Measurements from ENCODE around the gene CLEC20A. TPM values are rescaled to one million over a fixed set of nuclear protein-coding genes. Genes with fewer than 3 reads are reported as not detected.

CLEC20A gene
- polyA plus RNA-seq, 1 donor (not counting 4 experiments of a cell fraction or from before 2014, with no cell fraction given), result not detected

GRCh38 chr1:178451529-178451928 lies 45.2 kb downstream of the CLEC20A start:
- no peak overlapping the region for H3K4me3 ChIP-seq (ENCODE audit: control insufficient read depth in 2 of 3, extremely low read depth in 1 of 3, insufficient read depth in 2 of 3, low read depth in 1 of 3, low read length in 3 of 3)
- no peaks in the 10 kb centered on the region for H4K20me1 ChIP-seq (ENCODE audit: control insufficient read depth, extremely low read depth, insufficient read depth, low read length)
- peaks cover 8 to 14% of the 10 kb centered on the region in 2 experiments for H3K36me3 ChIP-seq (ENCODE audit: control insufficient read depth in 2 of 2, extremely low read depth in 1 of 2, insufficient read depth in 2 of 2, low read length in 2 of 2)
- H3K27me3 ChIP-seq (ENCODE audit: control insufficient read depth, extremely low read depth, insufficient read depth, low read length), result no peaks in the 10 kb centered on the region
- no peak overlapping the region for H2AFZ ChIP-seq (ENCODE audit: control insufficient read depth, low read length)
- dilution Hi-C loops (cut with MboI; ENCODE audit: extremely low pct_ligation_motif_present, low sequenced_read_pairs), result no loop called here
- H3K4me2 ChIP-seq (ENCODE audit: control insufficient read depth, extremely low read depth, insufficient read depth, low read depth, low read length), result no peak overlapping the region
- H3K79me2 ChIP-seq (ENCODE audit: control insufficient read depth, insufficient read depth, low read length), result no peaks in the 10 kb centered on the region
- no peaks in the 10 kb centered on the region for H3K9me3 ChIP-seq (ENCODE audit: control insufficient read depth, low read depth, low read length)
- DNase-seq (ENCODE audit: low read depth, low spot score) (no peak), FAIRE-seq (no peak)
- H3K9me1 ChIP-seq (ENCODE audit: control insufficient read depth, extremely low read depth, insufficient read depth, low read length), result no peaks in the 10 kb centered on the region
- TF ChIP-seq EZH2 (IDR thresholded peaks at IDR 0.05; ENCODE audit: low read length), result no peak
- TF ChIP-seq, protein P1, sequence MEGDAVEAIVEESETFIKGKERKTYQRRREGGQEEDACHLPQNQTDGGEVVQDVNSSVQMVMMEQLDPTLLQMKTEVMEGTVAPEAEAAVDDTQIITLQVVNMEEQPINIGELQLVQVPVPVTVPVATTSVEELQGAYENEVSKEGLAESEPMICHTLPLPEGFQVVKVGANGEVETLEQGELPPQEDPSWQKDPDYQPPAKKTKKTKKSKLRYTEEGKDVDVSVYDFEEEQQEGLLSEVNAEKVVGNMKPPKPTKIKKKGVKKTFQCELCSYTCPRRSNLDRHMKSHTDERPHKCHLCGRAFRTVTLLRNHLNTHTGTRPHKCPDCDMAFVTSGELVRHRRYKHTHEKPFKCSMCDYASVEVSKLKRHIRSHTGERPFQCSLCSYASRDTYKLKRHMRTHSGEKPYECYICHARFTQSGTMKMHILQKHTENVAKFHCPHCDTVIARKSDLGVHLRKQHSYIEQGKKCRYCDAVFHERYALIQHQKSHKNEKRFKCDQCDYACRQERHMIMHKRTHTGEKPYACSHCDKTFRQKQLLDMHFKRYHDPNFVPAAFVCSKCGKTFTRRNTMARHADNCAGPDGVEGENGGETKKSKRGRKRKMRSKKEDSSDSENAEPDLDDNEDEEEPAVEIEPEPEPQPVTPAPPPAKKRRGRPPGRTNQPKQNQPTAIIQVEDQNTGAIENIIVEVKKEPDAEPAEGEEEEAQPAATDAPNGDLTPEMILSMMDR (optimal IDR thresholded peaks at IDR 0.05 in 1 of 3, IDR thresholded peaks at IDR 0.05 in 1 of 3, conservative IDR thresholded peaks at IDR 0.05 in 1 of 3; ENCODE audit: extremely low read depth in 1 of 3, insufficient read depth in 2 of 3, low read length in 3 of 3), result no peak
- no peaks in the 10 kb centered on the region for H3K4me1 ChIP-seq (ENCODE audit: control insufficient read depth, extremely low read depth, insufficient read depth, low read length)
- no peak overlapping the region for H3K9ac ChIP-seq (ENCODE audit: control insufficient read depth, extremely low read depth, insufficient read depth, low read length)
- H3K27ac ChIP-seq (ENCODE audit: control insufficient read depth, insufficient read depth, low read length), result no peak overlapping the region

GRCh38 chr1:178450871-178451270 lies 45.9 kb downstream of the CLEC20A start:
- no peaks in the 10 kb centered on the region for H3K4me1 ChIP-seq (ENCODE audit: control insufficient read depth, extremely low read depth, insufficient read depth, low read length)
- no peak for DNase-seq (ENCODE audit: low read depth, low spot score)
- no peak for TF ChIP-seq EZH2 (IDR thresholded peaks at IDR 0.05; ENCODE audit: low read length)
- TF ChIP-seq, protein P1 (optimal IDR thresholded peaks at IDR 0.05 in 1 of 3, IDR thresholded peaks at IDR 0.05 in 1 of 3, conservative IDR thresholded peaks at IDR 0.05 in 1 of 3; ENCODE audit: extremely low read depth in 1 of 3, insufficient read depth in 2 of 3, low read length in 3 of 3), result no peak
- H3K79me2 ChIP-seq (ENCODE audit: control insufficient read depth, insufficient read depth, low read length), result no peaks in the 10 kb centered on the region
- no peaks in the 10 kb centered on the region for H3K27me3 ChIP-seq (ENCODE audit: control insufficient read depth, extremely low read depth, insufficient read depth, low read length)
- no peak overlapping the region for H2AFZ ChIP-seq (ENCODE audit: control insufficient read depth, low read length)
- peak; percentile 46 for FAIRE-seq
- H3K4me2 ChIP-seq (ENCODE audit: control insufficient read depth, extremely low read depth, insufficient read depth, low read depth, low read length), result no peak overlapping the region
- no peaks in the 10 kb centered on the region for H4K20me1 ChIP-seq (ENCODE audit: control insufficient read depth, extremely low read depth, insufficient read depth, low read length)
- H3K9me1 ChIP-seq (ENCODE audit: control insufficient read depth, extremely low read depth, insufficient read depth, low read length), result no peaks in the 10 kb centered on the region
- no peak overlapping the region for H3K27ac ChIP-seq (ENCODE audit: control insufficient read depth, insufficient read depth, low read length)
- H3K4me3 ChIP-seq (ENCODE audit: control insufficient read depth in 2 of 3, extremely low read depth in 1 of 3, insufficient read depth in 2 of 3, low read depth in 1 of 3, low read length in 3 of 3), result no peak overlapping the region
- peaks cover 7 to 10% of the 10 kb centered on the region in 2 experiments for H3K36me3 ChIP-seq (ENCODE audit: control insufficient read depth in 2 of 2, extremely low read depth in 1 of 2, insufficient read depth in 2 of 2, low read length in 2 of 2)
- no peaks in the 10 kb centered on the region for H3K9me3 ChIP-seq (ENCODE audit: control insufficient read depth, low read depth, low read length)
- H3K9ac ChIP-seq (ENCODE audit: control insufficient read depth, extremely low read depth, insufficient read depth, low read length), result no peak overlapping the region
- dilution Hi-C loops (cut with MboI; ENCODE audit: extremely low pct_ligation_motif_present, low sequenced_read_pairs), result no loop called here

All from keratinocyte (primary cell).